A549 (cell line): Measurements from ENCODE around the gene UBE2O. TPM values are rescaled to one million over a fixed set of nuclear protein-coding genes. Genes with fewer than 3 reads are reported as not detected.

ENCODE experiments used
- ATAC-seq, 2 experiments: fragments of 200-7000 bp in 1 of 2; fragments of >200 bp in 1 of 2; cut with Nextera tagmentation in 1 of 2; cut with Tn5 transposase in 1 of 2; 3 replicates each; pipeline versions ENCODE4 v1.8.0 to v1.9.1; 2018 to 2020; ENCODE audit warnings: mild to moderate bottlenecking in 1 of 2, moderate library complexity in 1 of 2
- CTCF ChIA-PET: fragments of 300-600 bp; sonication (Branson Sonifier 250); formaldehyde crosslinking; extraction: SDS; loops from one replicate; lab custom pipeline; 2021; ENCODE audit warnings: antibody characterized with exemption, inconsistent platforms; lab: Yijun Ruan, JAX
- POLR2A ChIA-PET: fragments of 350-600 bp; formaldehyde crosslinking; extraction: SDS; loops from one replicate; lab custom pipeline; 2021; ENCODE audit warnings: antibody characterized with exemption, inconsistent platforms; lab: Yijun Ruan, JAX
- DNase-seq, 2 experiments: peaks; one replicate each; pipeline versions ENCODE4 v3.0.0 to v3.0.0-alpha.2; 2011 to 2016; ENCODE audit warnings: low read depth in 1 of 2, low spot score in 1 of 2
- FAIRE-seq: peaks from 2 replicates; lab custom pipeline; 2011; peaks lifted over from hg19 to GRCh38; lab: Jason Lieb, UNC
- H3K27ac ChIP-seq, 2 experiments: fragments of >200 bp; sonication (Bioruptor Twin); formaldehyde crosslinking; 3 replicates each; pipeline ENCODE4 v1.5.1; 2016 to 2017
- H3K4me1 ChIP-seq: fragments of >200 bp; sonication (Bioruptor Twin); formaldehyde crosslinking; 3 replicates; pipeline ENCODE4 v1.6.1; 2016
- H3K4me2 ChIP-seq: fragments of >200 bp; sonication (Bioruptor Twin); formaldehyde crosslinking; 3 replicates; pipeline ENCODE4 v1.6.1; 2016
- H3K4me3 ChIP-seq: fragments of >200 bp; sonication (Bioruptor Twin); formaldehyde crosslinking; 3 replicates; pipeline ENCODE4 v1.5.1; 2016
- H3K9me3 ChIP-seq: fragments of >200 bp; sonication (Bioruptor Twin); formaldehyde crosslinking; 3 replicates; pipeline ENCODE4 v1.6.1; 2016
- ATOH8 ChIP-seq: fragments of 250-450 bp; sonication (Bioruptor Pico); IDR thresholded peaks from 2 replicates; pipeline ENCODE4 v1.5.0; 2020; ENCODE audit warnings: low read depth, mild to moderate bottlenecking, moderate library complexity
- EHMT2 ChIP-seq: fragments of 200-600 bp; sonication (generic); IDR thresholded peaks from 2 replicates; pipeline ENCODE4 v1.6.1; 2016; ENCODE audit warnings: antibody characterized with exemption, low read depth, mild to moderate bottlenecking, moderate library complexity
- ELK1 ChIP-seq: fragments of 150-350 bp; IDR thresholded peaks from 2 replicates; pipeline ENCODE4 v1.6.1; 2014; ENCODE audit warnings: low read depth, mild to moderate bottlenecking, low read length
- EP300 ChIP-seq, 2 experiments: fragments of >200 bp; sonication (Bioruptor Twin); formaldehyde crosslinking; IDR thresholded peaks; 2 replicates in 1 of 2; 3 replicates in 1 of 2; pipeline ENCODE4 v1.6.1; 2016 to 2017
- FOXS1 ChIP-seq: fragments of 250-450 bp; sonication (Bioruptor Pico); IDR thresholded peaks from 2 replicates; pipeline ENCODE4 v1.5.0; 2020; ENCODE audit warnings: mild to moderate bottlenecking, moderate library complexity
- HDAC2 ChIP-seq: fragments of 200-600 bp; sonication (generic); IDR thresholded peaks from 2 replicates; pipeline ENCODE4 v1.6.1; 2016
- HEYL ChIP-seq: fragments of 250-450 bp; sonication (Bioruptor Pico); IDR thresholded peaks from 2 replicates; pipeline ENCODE4 v1.8.0; 2021; ENCODE audit warnings: mild to moderate bottlenecking, moderate library complexity
- HOXB13 ChIP-seq: fragments of 250-450 bp; sonication (Bioruptor Pico); IDR thresholded peaks from 2 replicates; pipeline ENCODE4 v1.5.0; 2020; ENCODE audit warnings: low read depth, mild to moderate bottlenecking, moderate library complexity
- JUN ChIP-seq, 2 experiments: fragments of >200 bp; sonication (Bioruptor Twin); formaldehyde crosslinking; IDR thresholded peaks; 2 replicates in 1 of 2; 3 replicates in 1 of 2; pipeline ENCODE4 v1.6.1; 2016 to 2017
- JUNB ChIP-seq: fragments of >200 bp; sonication (Bioruptor Twin); formaldehyde crosslinking; IDR thresholded peaks from 2 replicates; pipeline ENCODE4 v1.6.1; 2016
- KDM1A ChIP-seq: fragments of 200-600 bp; sonication (generic); IDR thresholded peaks from 2 replicates; pipeline ENCODE4 v1.6.1; 2016; ENCODE audit warnings: low read depth, mild to moderate bottlenecking
- KDM5A ChIP-seq: fragments of 200-600 bp; sonication (generic); IDR thresholded peaks from 2 replicates; pipeline ENCODE4 v1.6.1; 2016; ENCODE audit warnings: antibody characterized with exemption, mild to moderate bottlenecking
- MYC ChIP-seq: IDR thresholded peaks from 2 replicates; pipeline ENCODE4 v1.6.1; 2012; ENCODE audit warnings: mild to moderate bottlenecking, inconsistent platforms, low read length, improper control_type of control experiment, borderline replicate concordance
- NFE2L2 ChIP-seq: fragments of 150-350 bp; conservative IDR thresholded peaks from 2 replicates; pipeline ENCODE4 v1.6.1; 2014; ENCODE audit warnings: low read length
- NR3C1 ChIP-seq: fragments of >200 bp; sonication (Bioruptor Twin); formaldehyde crosslinking; IDR thresholded peaks from 3 replicates; pipeline ENCODE4 v1.6.1; 2017
- PBX3 ChIP-seq: IDR thresholded peaks from 2 replicates; pipeline ENCODE4 v1.6.1; 2012
- RCOR1 ChIP-seq: fragments of 150-350 bp; IDR thresholded peaks from 2 replicates; pipeline ENCODE4 v1.6.1; 2014; ENCODE audit warnings: antibody characterized with exemption, low read length, low read depth
- RFX5 ChIP-seq: fragments of 450-650 bp; IDR thresholded peaks from 2 replicates; pipeline ENCODE4 v1.7.1; 2014; ENCODE audit warnings: antibody characterized with exemption, mild to moderate bottlenecking, moderate library complexity
- WGBS: methylation state at CpG from one replicate; pipeline ENCODE4 v1.1.6; 2017; ENCODE audit errors: missing lambda C conversion rate; 5-methylcytosine and 5-hydroxymethylcytosine counted together
- polyA plus RNA-seq, 4 experiments: library from polyadenylated mRNA; depleted of rRNA in 3 of 4; stranded (reverse); fragments of >200 nt; fragmentation: RNase III in 1 of 4; extraction: RNeasy Plus Mini Kit Qiagen cat#74134 plus additional on column Dnase treatment in 1 of 4; gene quantifications; 2 replicates in 3 of 4; 3 replicates in 1 of 4; pipeline ENCODE4 v1.2.3, GENCODE V29; 2011 to 2017
- TF ChIP-seq, protein P1 (sequence below): fragments of 200-600 bp; sonication (generic); IDR thresholded peaks from 2 replicates; pipeline ENCODE4 v1.6.1; 2016; ENCODE audit warnings: antibody characterized with exemption, mild to moderate bottlenecking, moderate library complexity
- TF ChIP-seq, protein P2 (sequence below): fragments of >200 bp; sonication (Bioruptor Twin); formaldehyde crosslinking; IDR thresholded peaks from 2 replicates; pipeline ENCODE4 v1.6.1; 2016

UBE2O gene
- polyA plus RNA-seq, 2 of the 4 experiments (the other 2 are of a cell fraction) = 22.0 to 25.7 TPM

DNA sequence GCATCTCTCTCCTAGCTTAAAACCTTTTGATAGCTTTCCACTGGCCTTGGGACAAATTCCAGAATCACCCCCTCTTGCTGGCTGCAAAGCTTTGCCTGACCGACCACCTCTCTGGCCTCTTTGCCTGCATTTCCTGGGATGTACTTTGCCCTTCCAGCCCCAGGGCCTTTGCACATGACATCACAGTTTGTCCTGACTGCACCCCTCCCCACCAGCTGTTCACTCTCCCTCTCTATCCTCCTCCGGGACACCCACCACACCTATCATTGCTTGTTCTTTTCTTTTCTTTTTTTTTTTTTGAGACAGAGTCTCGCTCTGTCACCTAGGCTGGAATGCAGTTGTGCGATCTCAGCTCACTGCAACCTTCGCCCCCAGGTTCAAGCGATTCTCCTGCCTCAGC is 22.4 kb upstream of the UBE2O start:
- FAIRE-seq = no peak
- no peak for DNase-seq
- Histone ChIP-seq H3K4me3 (no peak overlapping the region), H3K27ac (no peak overlapping the region), H3K4me2 (no peak overlapping the region), H3K9me3 (no peaks in the 10 kb centered on the region), H3K4me1 (no peaks in the 10 kb centered on the region)
- ChIA-PET POLR2A (no interaction called here), CTCF (interaction anchor here (0.8 to 64.5 kb wide), 7 partner anchors 13 to 172 kb away, joined by 3 to 1994 read pairs (median 4); partner anchors contain the start of genes AANAT, RHBDF2 and UBE2O)
- TF ChIP-seq MYC (no peak), KDM1A (peak; percentile 56; the same call in 1 of the 2 replicates), RCOR1 (0 out of 2 replicates have a peak, but pooled peaks have one; percentile 33), JUN (IDR thresholded peaks at IDR 0.05) (no peak)
- ATAC-seq = no peak
- 91% methylated on average over 6 of the region's 6 CpGs for WGBS

DNA sequence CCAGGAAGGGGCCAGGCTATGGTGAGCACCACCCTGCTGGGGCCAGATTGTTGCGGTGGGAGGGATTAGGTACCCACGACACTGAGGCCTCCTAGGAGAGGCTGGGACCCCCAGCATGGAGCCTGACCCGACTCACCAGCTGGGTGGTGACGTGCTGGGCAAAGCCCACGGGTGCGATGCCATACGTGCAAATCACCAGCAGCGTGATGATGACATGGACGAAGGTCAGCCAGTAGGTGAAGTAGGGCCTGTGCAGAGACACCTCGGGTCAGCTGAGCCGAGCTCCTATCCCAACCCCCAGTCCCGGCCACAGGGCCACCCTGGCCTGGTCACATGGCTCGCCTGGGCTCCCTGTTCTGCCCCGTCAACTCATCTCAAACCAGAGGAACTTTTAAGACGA is 21.9 kb upstream of the UBE2O start:
- Histone ChIP-seq H3K4me3 (no peak overlapping the region), H3K4me1 (no peaks in the 10 kb centered on the region), H3K9me3 (no peaks in the 10 kb centered on the region), H3K27ac (no peak overlapping the region), H3K4me2 (no peak overlapping the region)
- TF ChIP-seq RFX5 = no peak
- no peak for TF ChIP-seq EP300 (IDR thresholded peaks at IDR 0.05)
- no peak for TF ChIP-seq HOXB13
- no peak for TF ChIP-seq HDAC2
- no peak for TF ChIP-seq NFE2L2
- TF ChIP-seq ATOH8 (CRISPR knock-in tag) = no peak
- no peak for TF ChIP-seq JUN (IDR thresholded peaks at IDR 0.05)
- no peak for TF ChIP-seq PBX3
- TF ChIP-seq, protein P1, sequence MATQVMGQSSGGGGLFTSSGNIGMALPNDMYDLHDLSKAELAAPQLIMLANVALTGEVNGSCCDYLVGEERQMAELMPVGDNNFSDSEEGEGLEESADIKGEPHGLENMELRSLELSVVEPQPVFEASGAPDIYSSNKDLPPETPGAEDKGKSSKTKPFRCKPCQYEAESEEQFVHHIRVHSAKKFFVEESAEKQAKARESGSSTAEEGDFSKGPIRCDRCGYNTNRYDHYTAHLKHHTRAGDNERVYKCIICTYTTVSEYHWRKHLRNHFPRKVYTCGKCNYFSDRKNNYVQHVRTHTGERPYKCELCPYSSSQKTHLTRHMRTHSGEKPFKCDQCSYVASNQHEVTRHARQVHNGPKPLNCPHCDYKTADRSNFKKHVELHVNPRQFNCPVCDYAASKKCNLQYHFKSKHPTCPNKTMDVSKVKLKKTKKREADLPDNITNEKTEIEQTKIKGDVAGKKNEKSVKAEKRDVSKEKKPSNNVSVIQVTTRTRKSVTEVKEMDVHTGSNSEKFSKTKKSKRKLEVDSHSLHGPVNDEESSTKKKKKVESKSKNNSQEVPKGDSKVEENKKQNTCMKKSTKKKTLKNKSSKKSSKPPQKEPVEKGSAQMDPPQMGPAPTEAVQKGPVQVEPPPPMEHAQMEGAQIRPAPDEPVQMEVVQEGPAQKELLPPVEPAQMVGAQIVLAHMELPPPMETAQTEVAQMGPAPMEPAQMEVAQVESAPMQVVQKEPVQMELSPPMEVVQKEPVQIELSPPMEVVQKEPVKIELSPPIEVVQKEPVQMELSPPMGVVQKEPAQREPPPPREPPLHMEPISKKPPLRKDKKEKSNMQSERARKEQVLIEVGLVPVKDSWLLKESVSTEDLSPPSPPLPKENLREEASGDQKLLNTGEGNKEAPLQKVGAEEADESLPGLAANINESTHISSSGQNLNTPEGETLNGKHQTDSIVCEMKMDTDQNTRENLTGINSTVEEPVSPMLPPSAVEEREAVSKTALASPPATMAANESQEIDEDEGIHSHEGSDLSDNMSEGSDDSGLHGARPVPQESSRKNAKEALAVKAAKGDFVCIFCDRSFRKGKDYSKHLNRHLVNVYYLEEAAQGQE = no peak
- no peak for DNase-seq
- FAIRE-seq = no peak
- ChIA-PET CTCF (interaction anchor here (0.8 to 64.5 kb wide), 7 partner anchors 12 to 172 kb away, joined by 3 to 1994 read pairs (median 4); partner anchors contain the start of genes AANAT, RHBDF2 and UBE2O), POLR2A (no interaction called here)
- 86% methylated on average over 14 of the region's 15 CpGs for WGBS
- ATAC-seq = no peak

GRCh38 chr17:76474238-76474637 is 21.3 kb upstream of the UBE2O start:
- H3K9me3 ChIP-seq = no peaks in the 10 kb centered on the region
- WGBS = 96% methylated on average over 12 of the region's 14 CpGs
- no peak for TF ChIP-seq FOXS1
- TF ChIP-seq HDAC2 = no peak
- TF ChIP-seq ELK1 = no peak
- no peak for TF ChIP-seq KDM5A
- TF ChIP-seq RFX5 = no peak
- no peak for TF ChIP-seq MYC
- no peak for TF ChIP-seq KDM1A
- TF ChIP-seq JUN (IDR thresholded peaks at IDR 0.05) = no peak
- TF ChIP-seq, protein P2, sequence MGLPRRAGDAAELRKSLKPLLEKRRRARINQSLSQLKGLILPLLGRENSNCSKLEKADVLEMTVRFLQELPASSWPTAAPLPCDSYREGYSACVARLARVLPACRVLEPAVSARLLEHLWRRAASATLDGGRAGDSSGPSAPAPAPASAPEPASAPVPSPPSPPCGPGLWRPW = no peak
- TF ChIP-seq HEYL (CRISPR knock-in tag) = no peak
- TF ChIP-seq EHMT2 = no peak
- no peak for TF ChIP-seq JUNB
- no peak for TF ChIP-seq NR3C1
- TF ChIP-seq, all 56 proteins: peak for 0
- ATAC-seq = no peak
- no peak for DNase-seq
- Histone ChIP-seq H3K27ac (no peak overlapping the region), H3K4me2 (no peak overlapping the region), H3K4me1 (no peaks in the 10 kb centered on the region), H3K4me3 (no peak overlapping the region)
- CTCF ChIA-PET = interaction anchor here (1.2 to 64.5 kb wide), 5 partner anchors 12 to 171 kb away, joined by 3 to 1994 read pairs (median 8); partner anchors contain the start of genes AANAT, RHBDF2 and UBE2O
- no peak for FAIRE-seq
- POLR2A ChIA-PET = no interaction called here
